IMR-90 (cell line): ENCODE data around the gene P3R3URF. TPM values are rescaled to one million over a fixed set of nuclear protein-coding genes. Genes with fewer than 3 reads are reported as not detected.

Source experiments
- CTCF ChIP-seq: conservative IDR thresholded peaks from 2 replicates; pipeline ENCODE4 v1.5.1; 2012; ENCODE audit warnings: mild to moderate bottlenecking, low read depth, low read length, improper control_type of control experiment
- RCOR1 ChIP-seq: IDR thresholded peaks from 2 replicates; pipeline ENCODE4 v1.6.1; 2012; ENCODE audit warnings: mild to moderate bottlenecking, low read length, improper control_type of control experiment; ENCODE audit not compliant: insufficient replicate concordance
- polyA plus RNA-seq, 3 experiments: library from polyadenylated mRNA; depleted of rRNA; stranded (reverse); fragments of >200 nt; gene quantifications; 2 replicates each; pipeline ENCODE4 v1.2.3, GENCODE V29; 2012; ENCODE audit warnings: low replicate concordance in 1 of 3
- total RNA-seq: library from RNA; depleted of rRNA; stranded (reverse); fragments of >200 nt; gene quantifications from 2 replicates; pipeline ENCODE4 v1.2.3, GENCODE V29; 2012

P3R3URF gene
- total and polyA plus RNA-seq, 2 of the 4 experiments (the other 2 are of a cell fraction): not detected

GRCh38 chr1:46197964-46198811 is 21.9 kb upstream of the P3R3URF start, which contains the start of gene POMGNT1 (continued):
- TF ChIP-seq CTCF (peak; percentile 18; the same call in 1 of the 2 replicates), RCOR1 (peak; percentile 65)
